ENCODE data around the gene COL10A1.

The COL10A1 gene

DNA sequence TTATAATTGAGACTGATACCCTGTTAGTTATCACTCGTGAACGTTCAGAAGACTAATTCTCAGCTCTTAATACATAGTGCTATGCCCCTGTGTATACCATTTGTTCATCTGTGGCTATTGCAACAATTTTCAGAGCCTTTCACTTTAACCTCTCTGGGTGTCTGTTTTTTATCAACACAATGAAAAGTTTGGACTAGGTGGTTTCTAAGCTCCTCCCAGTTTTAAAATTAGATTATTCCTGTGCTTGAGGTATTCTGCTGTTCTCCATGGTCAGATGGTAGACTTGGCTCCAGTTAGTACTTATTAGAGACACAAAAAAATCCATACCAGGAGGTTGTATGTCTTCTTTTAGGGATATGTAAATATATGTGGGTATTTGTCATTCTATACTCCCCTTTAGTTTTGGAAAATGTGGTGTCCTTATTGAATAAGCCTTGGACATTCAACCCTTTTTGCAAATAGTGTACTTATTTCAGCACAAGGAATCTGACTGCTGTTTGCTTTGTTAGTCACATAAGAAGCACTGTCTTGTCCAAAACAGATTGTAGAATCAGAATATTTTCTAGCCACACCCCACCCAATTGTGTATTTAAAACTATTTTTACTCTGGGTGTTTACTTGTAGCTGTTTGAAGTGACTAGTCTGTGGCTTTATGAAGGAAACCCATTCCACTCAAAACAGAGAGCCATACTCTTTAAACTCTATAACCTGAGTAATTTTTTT is 2.0 kb upstream of the COL10A1 start:
- Histone ChIP-seq H3K4me1 (ENCODE audit: control insufficient read depth in 2 of 2, insufficient read depth in 1 of 2, low read depth in 1 of 2, low read length in 2 of 2) (peaks cover 0 to 1% of the 10 kb centered on the region in 2 donors), H3K14ac (ENCODE audit: low read length) (no peak overlapping the region), H2BK15ac (ENCODE audit: low read length) (no peak overlapping the region), H3K27me3 (ENCODE audit: control insufficient read depth in 3 of 3, insufficient read depth in 3 of 3, low read depth in 1 of 3, low read length in 3 of 3) (no peaks in the 10 kb centered on the region), H2AFZ (ENCODE audit: low read length) (no peak overlapping the region), H3K18ac (ENCODE audit: low read length) (no peak overlapping the region), H3K36me3 (replicated peaks in 1 of 2; ENCODE audit: control insufficient read depth in 2 of 2, insufficient read depth in 2 of 2, low read length in 2 of 2) (no peaks in the 10 kb centered on the region), H3K27ac (replicated peaks; ENCODE audit: low read length) (no peak overlapping the region), H2AK5ac (ENCODE audit: low read depth, low read length) (no peak overlapping the region), H3K23ac (ENCODE audit: low read depth, low read length, poor library complexity) (no peak overlapping the region), H2BK5ac (ENCODE audit: low read length) (no peak overlapping the region), H4K8ac (ENCODE audit: low read depth, low read length) (no peak overlapping the region), H2BK12ac (ENCODE audit: low read length) (no peak overlapping the region), H4K91ac (ENCODE audit: low read depth, low read length, poor library complexity) (no peak overlapping the region), H3K4me2 (ENCODE audit: insufficient read depth, low read length, poor library complexity, severe bottlenecking) (no peak overlapping the region), H3K9me3 (replicated peaks in 1 of 2; ENCODE audit: control insufficient read depth in 2 of 2, insufficient read depth in 1 of 2, low read depth in 1 of 2, low read length in 2 of 2) (no peaks in the 10 kb centered on the region), H2BK120ac (ENCODE audit: low read depth, low read length) (no peak overlapping the region), H3K79me1 (ENCODE audit: low read depth, low read length) (no peaks in the 10 kb centered on the region), H3K4ac (ENCODE audit: low read length) (no peak overlapping the region), H3K9ac (ENCODE audit: low read depth, low read length, poor library complexity) (no peak overlapping the region), H3K4me3 (ENCODE audit: low read length in 2 of 2) (no peak overlapping the region)
- DNase-seq (ENCODE audit: low spot score) = no peak
- no CpG with 5 or more reads among the region's 2 CpGs for WGBS, 2 donors (ENCODE audit: extremely low coverage in 2 of 2, insufficient read length in 2 of 2, insufficient replicate concordance in 1 of 2)

DNA sequence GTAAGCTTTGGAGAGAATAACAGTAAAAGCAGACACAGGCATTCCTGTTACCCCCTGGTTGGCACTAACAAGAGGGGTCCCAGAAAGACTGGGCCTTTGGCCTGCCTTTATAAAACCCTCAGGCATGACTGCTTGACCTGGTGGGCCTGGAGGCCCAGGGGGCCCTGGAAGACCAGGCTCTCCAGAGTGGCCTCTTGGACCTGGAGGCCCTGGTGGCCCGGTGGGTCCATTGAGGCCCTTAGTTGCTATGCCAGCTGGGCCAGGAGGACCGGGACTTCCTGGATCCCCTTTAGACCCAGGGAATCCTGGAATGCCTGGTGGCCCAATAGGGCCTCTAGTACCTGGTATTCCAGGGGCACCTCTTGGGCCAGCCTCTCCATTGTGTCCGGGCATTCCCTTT is 5.5 kb downstream of the COL10A1 start:
- H3K18ac ChIP-seq (ENCODE audit: low read length) = no peak overlapping the region
- no peak overlapping the region for H3K27ac ChIP-seq (replicated peaks; ENCODE audit: low read length)
- H3K4me2 ChIP-seq (ENCODE audit: insufficient read depth, low read length, poor library complexity, severe bottlenecking) = no peak overlapping the region
- H3K36me3 ChIP-seq (replicated peaks in 1 of 2; ENCODE audit: control insufficient read depth in 2 of 2, insufficient read depth in 2 of 2, low read length in 2 of 2) = peaks cover 4 to 7% of the 10 kb centered on the region in 2 donors
- no peak overlapping the region for H2BK5ac ChIP-seq (ENCODE audit: low read length)
- H4K91ac ChIP-seq (ENCODE audit: low read depth, low read length, poor library complexity) = no peak overlapping the region
- H2AFZ ChIP-seq (ENCODE audit: low read length) = no peak overlapping the region
- no peak overlapping the region for H3K9ac ChIP-seq (ENCODE audit: low read depth, low read length, poor library complexity)
- H3K4ac ChIP-seq (ENCODE audit: low read length) = no peak overlapping the region
- H3K79me1 ChIP-seq (ENCODE audit: low read depth, low read length) = no peaks in the 10 kb centered on the region
- no peak overlapping the region for H2BK120ac ChIP-seq (ENCODE audit: low read depth, low read length)
- no peak overlapping the region for H2BK12ac ChIP-seq (ENCODE audit: low read length)
- peaks cover 0 to 1% of the 10 kb centered on the region in 2 donors for H3K4me1 ChIP-seq (ENCODE audit: control insufficient read depth in 2 of 2, insufficient read depth in 1 of 2, low read depth in 1 of 2, low read length in 2 of 2)
- H2AK5ac ChIP-seq (ENCODE audit: low read depth, low read length) = no peak overlapping the region
- no CpG with 5 or more reads among the region's 3 CpGs for WGBS, 2 donors (ENCODE audit: extremely low coverage in 2 of 2, insufficient read length in 2 of 2, insufficient replicate concordance in 1 of 2)
- no peaks in the 10 kb centered on the region for H3K9me3 ChIP-seq (replicated peaks in 1 of 2; ENCODE audit: control insufficient read depth in 2 of 2, insufficient read depth in 1 of 2, low read depth in 1 of 2, low read length in 2 of 2)
- DNase-seq (ENCODE audit: low spot score) = no peak
- H3K23ac ChIP-seq (ENCODE audit: low read depth, low read length, poor library complexity) = no peak overlapping the region
- H4K8ac ChIP-seq (ENCODE audit: low read depth, low read length) = no peak overlapping the region
- no peak overlapping the region for H2BK15ac ChIP-seq (ENCODE audit: low read length)
- H3K4me3 ChIP-seq (ENCODE audit: low read length in 2 of 2) = no peak overlapping the region
- H3K27me3 ChIP-seq (ENCODE audit: control insufficient read depth in 3 of 3, insufficient read depth in 3 of 3, low read depth in 1 of 3, low read length in 3 of 3) = no peaks in the 10 kb centered on the region
- no peak overlapping the region for H3K14ac ChIP-seq (ENCODE audit: low read length)

- H2BK5ac ChIP-seq (ENCODE audit: low read length) = no peak overlapping the region
- H3K27ac ChIP-seq (replicated peaks; ENCODE audit: low read length) = no peak overlapping the region
- H3K18ac ChIP-seq (ENCODE audit: low read length) = no peak overlapping the region
- no peak overlapping the region for H4K8ac ChIP-seq (ENCODE audit: low read depth, low read length)
- no peak overlapping the region for H2BK15ac ChIP-seq (ENCODE audit: low read length)
- H2AK5ac ChIP-seq (ENCODE audit: low read depth, low read length) = no peak overlapping the region
- no peak overlapping the region for H2AFZ ChIP-seq (ENCODE audit: low read length)
- H3K9ac ChIP-seq (ENCODE audit: low read depth, low read length, poor library complexity) = no peak overlapping the region
- DNase-seq (ENCODE audit: low spot score) = no peak
- H4K91ac ChIP-seq (ENCODE audit: low read depth, low read length, poor library complexity) = no peak overlapping the region
- no peak overlapping the region for H3K4me2 ChIP-seq (ENCODE audit: insufficient read depth, low read length, poor library complexity, severe bottlenecking)
- H3K9me3 ChIP-seq (replicated peaks in 1 of 2; ENCODE audit: control insufficient read depth in 2 of 2, insufficient read depth in 1 of 2, low read depth in 1 of 2, low read length in 2 of 2) = peaks cover 0 to 1% of the 10 kb centered on the region in 2 donors
- H3K4me3 ChIP-seq (ENCODE audit: low read length in 2 of 2) = no peak overlapping the region
- H2BK120ac ChIP-seq (ENCODE audit: low read depth, low read length) = no peak overlapping the region
- H3K4me1 ChIP-seq (ENCODE audit: control insufficient read depth in 2 of 2, insufficient read depth in 1 of 2, low read depth in 1 of 2, low read length in 2 of 2) = peaks cover 0 to 1% of the 10 kb centered on the region in 2 donors
- no peak overlapping the region for H3K4ac ChIP-seq (ENCODE audit: low read length)
- H3K23ac ChIP-seq (ENCODE audit: low read depth, low read length, poor library complexity) = no peak overlapping the region
- H3K14ac ChIP-seq (ENCODE audit: low read length) = no peak overlapping the region
- H3K36me3 ChIP-seq (replicated peaks in 1 of 2; ENCODE audit: control insufficient read depth in 2 of 2, insufficient read depth in 2 of 2, low read length in 2 of 2) = peaks cover 7 to 22% of the 10 kb centered on the region in 2 donors
- no peaks in the 10 kb centered on the region for H3K27me3 ChIP-seq (ENCODE audit: control insufficient read depth in 3 of 3, insufficient read depth in 3 of 3, low read depth in 1 of 3, low read length in 3 of 3)
- H3K79me1 ChIP-seq (ENCODE audit: low read depth, low read length) = no peaks in the 10 kb centered on the region
- H2BK12ac ChIP-seq (ENCODE audit: low read length) = no peak overlapping the region
Measured at GRCh38 chr6:116118608-116119007, 7.3 kb downstream of the COL10A1 start.

GRCh38 chr6:116115781-116116180 is 10.2 kb downstream of the COL10A1 start:
- H2BK120ac ChIP-seq (ENCODE audit: low read depth, low read length) = no peak overlapping the region
- H3K27me3 ChIP-seq (ENCODE audit: control insufficient read depth in 3 of 3, insufficient read depth in 3 of 3, low read depth in 1 of 3, low read length in 3 of 3) = no peaks in the 10 kb centered on the region
- H3K27ac ChIP-seq (replicated peaks; ENCODE audit: low read length) = no peak overlapping the region
- H4K8ac ChIP-seq (ENCODE audit: low read depth, low read length) = no peak overlapping the region
- no peak overlapping the region for H2AK5ac ChIP-seq (ENCODE audit: low read depth, low read length)
- no peak overlapping the region for H2AFZ ChIP-seq (ENCODE audit: low read length)
- no peak for DNase-seq (ENCODE audit: low spot score)
- no peak overlapping the region for H2BK12ac ChIP-seq (ENCODE audit: low read length)
- WGBS, 2 donors (ENCODE audit: extremely low coverage in 2 of 2, insufficient read length in 2 of 2, insufficient replicate concordance in 1 of 2) = no CpG with 5 or more reads among the region's 2 CpGs
- H3K79me1 ChIP-seq (ENCODE audit: low read depth, low read length) = no peaks in the 10 kb centered on the region
- no peak overlapping the region for H4K91ac ChIP-seq (ENCODE audit: low read depth, low read length, poor library complexity)
- H3K4me1 ChIP-seq (ENCODE audit: control insufficient read depth in 2 of 2, insufficient read depth in 1 of 2, low read depth in 1 of 2, low read length in 2 of 2) = no peaks in the 10 kb centered on the region
- peaks cover 0 to 1% of the 10 kb centered on the region in 2 donors for H3K9me3 ChIP-seq (replicated peaks in 1 of 2; ENCODE audit: control insufficient read depth in 2 of 2, insufficient read depth in 1 of 2, low read depth in 1 of 2, low read length in 2 of 2)
- peaks cover 8 to 45% of the 10 kb centered on the region in 2 donors for H3K36me3 ChIP-seq (replicated peaks in 1 of 2; ENCODE audit: control insufficient read depth in 2 of 2, insufficient read depth in 2 of 2, low read length in 2 of 2)
- H3K9ac ChIP-seq (ENCODE audit: low read depth, low read length, poor library complexity) = no peak overlapping the region
- no peak overlapping the region for H2BK5ac ChIP-seq (ENCODE audit: low read length)
- no peak overlapping the region for H3K4me3 ChIP-seq (ENCODE audit: low read length in 2 of 2)
- H3K18ac ChIP-seq (ENCODE audit: low read length) = no peak overlapping the region
- no peak overlapping the region for H3K23ac ChIP-seq (ENCODE audit: low read depth, low read length, poor library complexity)
- no peak overlapping the region for H3K4ac ChIP-seq (ENCODE audit: low read length)
- H3K14ac ChIP-seq (ENCODE audit: low read length) = no peak overlapping the region
- H2BK15ac ChIP-seq (ENCODE audit: low read length) = no peak overlapping the region
- H3K4me2 ChIP-seq (ENCODE audit: insufficient read depth, low read length, poor library complexity, severe bottlenecking) = no peak overlapping the region

All from neuronal stem cell (in vitro differentiated cells).